Neural cell (in vitro differentiated cells): ENCODE measurements around the gene CD300A. TPM values are rescaled to one million over a fixed set of nuclear protein-coding genes. Genes with fewer than 3 reads are reported as not detected.

ENCODE experiments used
- H2AFZ ChIP-seq: fragments of 200-600, 300-800 bp; sonication (generic), shearing (Covaris generic); 2 replicates; pipeline ENCODE4 v1.6.0; 2014; ENCODE audit warnings: low read depth, mild to moderate bottlenecking, antibody characterized with exemption, low read length, moderate library complexity
- H3F3A ChIP-seq: fragments of 200-600 bp; shearing (Covaris generic); 2 replicates; pipeline ENCODE4 v1.6.1; 2016; ENCODE audit warnings: mild to moderate bottlenecking, moderate library complexity, mixed read lengths, antibody characterized with exemption, low read length; ENCODE audit not compliant: insufficient read depth, poor library complexity, severe bottlenecking
- H3K27ac ChIP-seq: fragments of 200-600, 300-800 bp; sonication (generic), shearing (Covaris generic); 2 replicates; pipeline ENCODE4 v1.5.1; 2014; ENCODE audit warnings: mild to moderate bottlenecking, low read length, moderate library complexity
- H3K27me3 ChIP-seq: fragments of 300-800, 200-600 bp; sonication (generic), shearing (Covaris generic); 2 replicates; pipeline ENCODE4 v1.6.0; 2014; ENCODE audit warnings: mild to moderate bottlenecking, low read depth, low read length, moderate library complexity; ENCODE audit not compliant: insufficient read depth
- H3K36me3 ChIP-seq: fragments of 300-800, 200-600 bp; sonication (generic), shearing (Covaris generic); 2 replicates; pipeline ENCODE4 v1.5.1; 2014; ENCODE audit warnings: mild to moderate bottlenecking, antibody characterized with exemption, low read length, moderate library complexity; ENCODE audit not compliant: insufficient read depth
- H3K4me2 ChIP-seq: fragments of 300-800, 200-600 bp; sonication (generic), shearing (Covaris generic); 2 replicates; pipeline ENCODE4 v1.6.0; 2014; ENCODE audit warnings: mild to moderate bottlenecking, low read length
- H3K4me3 ChIP-seq: fragments of 300-800, 200-600 bp; sonication (generic), shearing (Covaris generic); 2 replicates; pipeline ENCODE4 v1.5.1; 2014; ENCODE audit warnings: mild to moderate bottlenecking, low read length, moderate library complexity
- H3K79me2 ChIP-seq: fragments of 200-600 bp; shearing (Covaris generic); replicated peaks from 2 replicates; pipeline ENCODE4 v1.6.0; 2014; ENCODE audit warnings: mild to moderate bottlenecking, low read length, moderate library complexity; ENCODE audit not compliant: insufficient read depth
- H3K9ac ChIP-seq: fragments of 300-800, 200-600 bp; sonication (generic), shearing (Covaris generic); 2 replicates; pipeline ENCODE4 v1.6.1; 2016; ENCODE audit warnings: mild to moderate bottlenecking, low read length, mixed read lengths
- H3K9me2 ChIP-seq: fragments of 200-600 bp; shearing (Covaris generic); 2 replicates; pipeline ENCODE4 v1.6.1; 2016; ENCODE audit warnings: mild to moderate bottlenecking, low read length, mixed read lengths; ENCODE audit not compliant: insufficient read depth
- H3K9me3 ChIP-seq: fragments of 200-600, 300-800 bp; sonication (generic), shearing (Covaris generic); 2 replicates; pipeline ENCODE4 v1.6.1; 2016; ENCODE audit warnings: mild to moderate bottlenecking, mixed run types, low read length, moderate library complexity, mixed read lengths
- H4K20me1 ChIP-seq: fragments of 200-600 bp; shearing (Covaris generic); 2 replicates; pipeline ENCODE4 v1.6.1; 2016; ENCODE audit warnings: mild to moderate bottlenecking, mixed run types; ENCODE audit not compliant: insufficient read depth
- CTCF ChIP-seq: fragments of 450-650 bp; IDR thresholded peaks from 2 replicates; pipeline ENCODE4 v1.5.1; 2014; ENCODE audit warnings: antibody characterized with exemption, mild to moderate bottlenecking, moderate library complexity; ENCODE audit not compliant: poor library complexity, severe bottlenecking
- EP300 ChIP-seq: fragments of 450-650 bp; conservative IDR thresholded peaks from 2 replicates; pipeline ENCODE4 v1.6.1; 2014; ENCODE audit warnings: antibody characterized with exemption, mild to moderate bottlenecking, moderate library complexity; ENCODE audit not compliant: poor library complexity, severe bottlenecking
- EZH2 ChIP-seq: fragments of 200-600, 300-800 bp; shearing (Covaris generic), sonication (generic); IDR thresholded peaks from 2 replicates; pipeline ENCODE4 v1.6.1; 2014; ENCODE audit warnings: antibody characterized with exemption, low read length, borderline replicate concordance, mild to moderate bottlenecking; ENCODE audit not compliant: insufficient read depth, poor library complexity, severe bottlenecking
- MXI1 ChIP-seq: fragments of 450-650 bp; conservative IDR thresholded peaks from 2 replicates; pipeline ENCODE4 v1.6.1; 2014; ENCODE audit warnings: antibody characterized with exemption, mild to moderate bottlenecking; ENCODE audit not compliant: poor library complexity, severe bottlenecking
- POLR2AphosphoS5 ChIP-seq: IDR thresholded peaks from 2 replicates; pipeline ENCODE4 v1.6.1; 2012
- RAD21 ChIP-seq: fragments of 450-650 bp; conservative IDR thresholded peaks from 2 replicates; pipeline ENCODE4 v1.6.1; 2014; ENCODE audit warnings: antibody characterized with exemption, mild to moderate bottlenecking, moderate library complexity
- REST ChIP-seq: IDR thresholded peaks from 2 replicates; pipeline ENCODE4 v1.6.1; 2012; ENCODE audit warnings: borderline replicate concordance
- SMC3 ChIP-seq: fragments of 450-650 bp; conservative IDR thresholded peaks from 2 replicates; pipeline ENCODE4 v1.6.1; 2014; ENCODE audit warnings: antibody characterized with exemption, mild to moderate bottlenecking, moderate library complexity; ENCODE audit not compliant: poor library complexity
- TAF1 ChIP-seq: IDR thresholded peaks from 2 replicates; pipeline ENCODE4 v1.6.1; 2012; ENCODE audit warnings: low read depth
- polyA plus RNA-seq: library from polyadenylated mRNA; depleted of rRNA; stranded (reverse); fragments of >200 nt; gene quantifications from 2 replicates; pipeline ENCODE4 v1.2.3, GENCODE V29; 2014

CD300A gene
- polyA plus RNA-seq, 1 donor from 2014 or later: 0.35 TPM

- no peak overlapping the region for H3K4me2 ChIP-seq
- TF ChIP-seq POLR2AphosphoS5 (no peak), REST (no peak), CTCF (no peak), EP300 (no peak)
- H3K79me2 ChIP-seq: no peaks in the 10 kb centered on the region
- no peak overlapping the region for H3K27ac ChIP-seq
- no peaks in the 10 kb centered on the region for H4K20me1 ChIP-seq
- H3F3A ChIP-seq: no peaks in the 10 kb centered on the region
- no peak overlapping the region for H3K4me3 ChIP-seq
- H3K9me3 ChIP-seq: no peaks in the 10 kb centered on the region
- H3K9me2 ChIP-seq: no peaks in the 10 kb centered on the region
- no peak overlapping the region for H2AFZ ChIP-seq
- H3K9ac ChIP-seq: no peak overlapping the region
- H3K36me3 ChIP-seq: no peaks in the 10 kb centered on the region
- H3K27me3 ChIP-seq: no peaks in the 10 kb centered on the region
These were observed 7.8 kb downstream of the CD300A start for GRCh38 chr17:74474043-74474792.

- Histone ChIP-seq H3K36me3 (no peaks in the 10 kb centered on the region), H4K20me1 (no peaks in the 10 kb centered on the region), H3F3A (no peaks in the 10 kb centered on the region), H3K9me2 (no peaks in the 10 kb centered on the region), H3K4me3 (no peak overlapping the region), H3K9me3 (no peaks in the 10 kb centered on the region), H3K27me3 (no peaks in the 10 kb centered on the region), H2AFZ (no peak overlapping the region), H3K9ac (no peak overlapping the region), H3K4me2 (no peak overlapping the region), H3K79me2 (no peaks in the 10 kb centered on the region), H3K27ac (no peak overlapping the region)
- TF ChIP-seq MXI1 (no peak), RAD21 (no peak), POLR2AphosphoS5 (no peak), TAF1 (no peak), EZH2 (no peak), CTCF (no peak), EP300 (no peak), REST (no peak), SMC3 (no peak)
These were observed 8.8 kb downstream of the CD300A start for GRCh38 chr17:74475189-74475588.
